Fibroblast of villous mesenchyme (primary cell): ENCODE results near the gene ANKRD30A. TPM values are rescaled to one million over a fixed set of nuclear protein-coding genes. Genes with fewer than 3 reads are reported as not detected.
"Not testable (repeated sequence)": the region's sequence is repeated elsewhere in the genome, so short reads cannot be mapped to it uniquely, and the experiment has no call there.

Experiments
- DNase-seq: peaks from one replicate; pipeline ENCODE4 v3.0.0-alpha.2; 2010; ENCODE audit warnings: low read depth
- H3K4me3 ChIP-seq: 2 replicates; pipeline ENCODE4 v1.5.1; 2011; ENCODE audit warnings: low read depth, mild to moderate bottlenecking, low read length
- CTCF ChIP-seq: IDR thresholded peaks from 2 replicates; pipeline ENCODE4 v1.5.1; 2012; ENCODE audit warnings: low read depth, mild to moderate bottlenecking, low read length; ENCODE audit not compliant: insufficient read depth
- total RNA-seq: library from RNA; depleted of rRNA; stranded (reverse); fragments of >200 nt; gene quantifications from 2 replicates; pipeline ENCODE4 v1.2.3, GENCODE V29; 2012

ANKRD30A gene
- total RNA-seq, 1 donor: 1.7 TPM

DNA sequence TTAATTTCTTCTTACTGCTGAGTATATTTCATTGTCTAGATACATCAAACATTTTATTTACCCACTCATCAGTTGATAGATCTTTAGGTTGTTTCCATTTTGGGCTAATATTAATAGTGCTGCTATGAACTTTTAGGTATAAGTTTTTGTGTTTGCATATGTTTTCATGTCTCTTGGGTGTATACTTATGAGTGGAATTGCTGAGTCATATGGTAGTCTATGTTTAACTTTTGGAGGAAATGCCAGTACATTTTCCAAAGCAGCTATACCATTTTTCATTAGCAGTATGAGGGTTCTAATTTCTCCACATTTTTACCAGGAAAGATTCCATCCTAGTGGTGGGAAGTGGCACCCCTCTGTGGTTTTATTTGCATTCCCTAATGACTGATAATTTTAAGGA is 101.1 kb downstream of the ANKRD30A start:
- TF ChIP-seq CTCF: no peak
- H3K4me3 ChIP-seq: no peak overlapping the region
- no peak for DNase-seq

DNA sequence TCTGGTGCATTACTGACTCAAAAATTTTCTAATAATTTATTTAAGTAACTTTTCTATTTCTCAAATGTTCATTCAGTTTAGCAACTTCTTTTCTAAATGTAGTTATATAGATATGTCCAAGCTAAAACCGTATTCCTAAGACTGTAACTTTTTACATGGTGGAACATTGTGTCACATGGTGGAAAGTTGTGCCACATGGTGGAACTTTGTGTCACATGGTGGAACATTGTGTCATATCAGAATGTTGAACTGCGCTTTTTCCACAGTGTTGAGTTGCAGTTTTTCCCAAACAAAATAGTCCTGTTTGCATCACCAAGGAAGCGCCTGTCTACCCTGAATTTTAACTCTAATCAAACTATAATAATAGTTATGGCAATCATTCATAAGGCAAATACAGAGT is 109.3 kb downstream of the ANKRD30A start:
- DNase-seq: no peak
- no peak for TF ChIP-seq CTCF
- no peak overlapping the region for H3K4me3 ChIP-seq

GRCh38 chr10:37236093-37236492 is 110.7 kb downstream of the ANKRD30A start:
- no peak for DNase-seq
- no peak for TF ChIP-seq CTCF
- H3K4me3 ChIP-seq: no peak overlapping the region

- no peak overlapping the region for H3K4me3 ChIP-seq
- TF ChIP-seq CTCF: no peak
- no peak for DNase-seq
Observed at GRCh38 chr10:37240223-37240622, 114.8 kb downstream of the ANKRD30A start.

DNA sequence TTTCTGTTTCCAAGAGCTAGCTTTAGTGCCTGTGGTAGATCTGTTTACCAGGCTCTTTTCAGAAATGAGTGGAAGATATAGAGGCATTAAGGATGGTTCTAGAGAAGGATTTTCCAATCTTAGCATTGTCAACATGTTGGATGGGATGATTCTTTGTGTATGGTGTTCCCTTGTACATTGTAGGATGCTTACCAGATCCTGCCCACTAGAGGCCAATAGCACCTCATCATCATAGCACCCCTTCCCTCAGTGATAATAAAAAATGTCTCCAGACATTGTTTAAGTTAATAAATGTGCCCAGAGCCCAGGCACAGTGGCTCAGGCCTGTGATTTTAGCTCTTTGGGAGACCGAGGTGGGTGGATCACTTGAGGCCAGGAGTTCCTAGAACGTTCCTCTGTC is 121.2 kb downstream of the ANKRD30A start:
- no peak for DNase-seq
- no peak overlapping the region for H3K4me3 ChIP-seq
- no peak for TF ChIP-seq CTCF

- not testable (repeated sequence) for DNase-seq, H3K4me3 ChIP-seq
Observed at GRCh38 chr10:37255837-37256236, 130.4 kb downstream of the ANKRD30A start.

DNA sequence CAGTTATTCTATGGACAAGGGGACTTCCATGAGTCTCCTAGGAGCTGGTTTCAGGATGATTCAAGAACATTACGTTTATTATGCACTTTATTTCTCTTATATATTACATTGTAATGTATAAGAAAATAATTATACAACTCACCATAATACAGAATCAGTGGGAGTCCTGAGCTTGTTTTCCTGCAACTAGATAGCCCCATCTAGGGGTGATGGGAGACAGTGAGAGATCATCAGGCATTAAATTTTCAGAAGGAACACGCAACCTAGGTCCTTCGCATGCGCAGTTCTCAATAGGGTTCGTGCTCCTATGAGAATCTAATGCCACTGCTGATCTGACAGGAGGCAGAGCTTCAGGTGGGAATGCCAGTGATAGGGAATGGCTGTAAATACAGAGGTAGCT is 137.9 kb downstream of the ANKRD30A start:
- no peak overlapping the region for H3K4me3 ChIP-seq
- no peak for DNase-seq
- TF ChIP-seq CTCF: no peak
